ENCODE measurements around the gene NCL. TPM values are rescaled to one million over a fixed set of nuclear protein-coding genes. Genes with fewer than 3 reads are reported as not detected.

The NCL gene
- total RNA-seq, 1 donor from 2014 or later: 603 TPM

GRCh38 chr2:231467613-231468530, 3.6 kb upstream of the NCL start:
- Histone ChIP-seq H2AFZ (ENCODE audit: low read depth, low read length) (no peak overlapping the region), H3K4me1 (ENCODE audit: insufficient read depth, low read length) (peaks cover 8% of the 10 kb centered on the region), H4K20me1 (ENCODE audit: insufficient read depth, low read length) (peaks cover 13% of the 10 kb centered on the region), H3K4me2 (ENCODE audit: low read length) (no peak overlapping the region), H3K36me3 (ENCODE audit: insufficient read depth, low read length) (peaks cover 3% of the 10 kb centered on the region), H3K4me3 (ENCODE audit: insufficient read depth, low read depth, low read length) (no peak overlapping the region), H3K9me3 (ENCODE audit: insufficient read depth, low read depth, low read length) (no peaks in the 10 kb centered on the region), H3K27me3 (ENCODE audit: insufficient read depth, low read length) (no peaks in the 10 kb centered on the region), H3K79me2 (ENCODE audit: insufficient read depth, low read length) (peaks cover 21% of the 10 kb centered on the region), H3K9ac (ENCODE audit: low read length) (no peak overlapping the region), H3K27ac (ENCODE audit: low read depth, low read length) (no peak overlapping the region)
- FAIRE-seq (no peak), DNase-seq (ENCODE audit: low read depth) (no peak)
- H3K27me3 Mint-ChIP-seq (ENCODE audit: low read depth, unreplicated experiment): peaks cover 30% of the 10 kb centered on the region
- TF ChIP-seq EZH2 (IDR thresholded peaks at IDR 0.05; ENCODE audit: insufficient read depth, low read length): no peak
- H3K27ac Mint-ChIP-seq (ENCODE audit: unreplicated experiment): no peak overlapping the region
- peaks cover 6% of the 10 kb centered on the region for H3K4me1 Mint-ChIP-seq (ENCODE audit: low read depth, unreplicated experiment)
- H3K36me3 Mint-ChIP-seq (ENCODE audit: low read depth, unreplicated experiment): peaks cover 2% of the 10 kb centered on the region
- peaks cover 3% of the 10 kb centered on the region for H3K9me3 Mint-ChIP-seq (ENCODE audit: unreplicated experiment)
- no peak overlapping the region for H3K4me3 Mint-ChIP-seq (ENCODE audit: unreplicated experiment)

- H3K9me3 Mint-ChIP-seq (ENCODE audit: unreplicated experiment): no peaks in the 10 kb centered on the region
- no peak for DNase-seq (ENCODE audit: low read depth)
Measured at GRCh38 chr2:231467016-231467545, 2.8 kb upstream of the NCL start.

More at GRCh38 chr2:231467016-231467545, 2.8 kb upstream of the NCL start:
- no peak for TF ChIP-seq EZH2 (IDR thresholded peaks at IDR 0.05; ENCODE audit: insufficient read depth, low read length)
- no peak for TF ChIP-seq CTCF (IDR thresholded peaks at IDR 0.05; ENCODE audit: insufficient read depth, low read depth, low read length)
- FAIRE-seq: no peak
- Mint-ChIP-seq H3K4me1 (ENCODE audit: low read depth, unreplicated experiment) (peaks cover 10% of the 10 kb centered on the region), H3K36me3 (ENCODE audit: low read depth, unreplicated experiment) (peaks cover 2% of the 10 kb centered on the region), H3K4me3 (ENCODE audit: unreplicated experiment) (no peak overlapping the region), H3K27me3 (ENCODE audit: low read depth, unreplicated experiment) (peaks cover 25% of the 10 kb centered on the region), H3K27ac (ENCODE audit: unreplicated experiment) (no peak overlapping the region)
- no peak overlapping the region for H3K9ac ChIP-seq (ENCODE audit: low read length)
- no peak overlapping the region for H3K4me3 ChIP-seq (ENCODE audit: insufficient read depth, low read depth, low read length)
- no peak overlapping the region for H3K4me2 ChIP-seq (ENCODE audit: low read length)
- no peaks in the 10 kb centered on the region for H3K9me3 ChIP-seq (ENCODE audit: insufficient read depth, low read depth, low read length)
- H2AFZ ChIP-seq (ENCODE audit: low read depth, low read length): no peak overlapping the region
- H3K79me2 ChIP-seq (ENCODE audit: insufficient read depth, low read length): peaks cover 29% of the 10 kb centered on the region
- no peaks in the 10 kb centered on the region for H3K27me3 ChIP-seq (ENCODE audit: insufficient read depth, low read length)
- peaks cover 11% of the 10 kb centered on the region for H3K36me3 ChIP-seq (ENCODE audit: insufficient read depth, low read length)
- H4K20me1 ChIP-seq (ENCODE audit: insufficient read depth, low read length): peaks cover 21% of the 10 kb centered on the region
- H3K27ac ChIP-seq (ENCODE audit: low read depth, low read length): no peak overlapping the region
- peaks cover 15% of the 10 kb centered on the region for H3K4me1 ChIP-seq (ENCODE audit: insufficient read depth, low read length)

Data from astrocyte (in vitro differentiated cells and primary cell).